GM21529 (cell line): Measurements from ENCODE around the gene TADA3.
"Not testable (repeated sequence)": the region's sequence is repeated elsewhere in the genome, so short reads cannot be mapped to it uniquely, and the experiment has no call there.

ENCODE experiments used
- ATAC-seq: cut with Tn5 transposase; IDR thresholded peaks from one replicate; pipeline ENCODE4 v1.9.1; 2021; ENCODE audit not compliant: unreplicated experiment

Gene TADA3

DNA sequence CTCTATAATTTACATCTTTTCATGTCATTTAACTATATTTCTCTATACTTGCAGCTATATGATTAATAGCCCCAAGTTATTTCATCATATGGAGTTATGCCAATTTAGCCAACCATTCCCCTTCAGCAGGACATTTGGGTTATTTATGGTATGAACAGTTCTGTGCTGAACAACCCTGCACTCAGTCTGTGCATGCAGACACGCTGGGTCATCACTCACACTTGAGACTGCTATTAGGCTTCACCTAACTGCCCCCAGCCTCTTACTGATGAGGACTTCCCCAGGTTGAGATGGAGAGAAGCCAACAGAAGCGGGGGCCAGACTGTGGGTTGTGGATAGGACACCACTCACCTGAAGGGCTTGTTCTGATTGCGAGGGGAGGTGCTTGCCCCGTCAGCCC, 7.3 kb downstream of the TADA3 start:
- no peak for ATAC-seq

DNA sequence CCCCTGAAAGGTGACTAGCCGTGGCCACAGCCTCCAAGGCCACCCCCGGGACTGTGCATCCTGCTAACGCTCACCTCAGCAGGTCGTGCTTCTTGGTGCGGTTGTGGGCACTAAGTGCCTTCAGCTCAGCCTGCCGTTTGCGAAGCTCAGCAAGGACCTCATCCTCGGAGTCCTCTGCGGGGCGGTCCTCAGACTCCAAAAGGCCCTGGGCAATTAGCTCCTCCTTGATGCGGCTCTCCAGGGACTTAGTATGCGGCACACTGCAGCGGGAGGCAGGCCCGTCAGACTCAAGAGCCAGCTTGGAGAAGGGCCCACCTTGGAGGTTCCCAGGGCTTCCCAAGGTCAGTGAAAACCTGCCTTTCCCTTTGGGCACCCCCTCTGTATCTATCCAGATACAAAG, 8.3 kb downstream of the TADA3 start:
- no peak for ATAC-seq

DNA sequence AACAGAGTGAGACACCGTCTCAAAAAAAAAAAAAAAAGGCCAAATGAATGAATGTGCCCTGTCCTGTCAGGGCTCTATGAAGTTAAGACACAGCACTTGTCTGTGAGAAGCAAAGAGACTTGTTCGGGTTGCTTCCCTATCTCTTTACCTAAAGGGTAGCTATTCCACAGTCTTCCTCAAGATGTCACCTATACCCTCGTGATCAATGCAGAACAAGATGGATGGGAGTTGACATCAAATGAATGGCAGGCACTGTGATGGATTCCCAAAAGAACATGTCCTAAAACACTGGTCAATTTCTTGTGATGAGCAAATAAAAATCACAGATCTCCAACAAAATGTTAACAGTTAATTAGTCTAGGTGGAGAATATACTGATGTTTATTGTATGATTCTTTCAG, 9.5 kb downstream of the TADA3 start:
- no peak for ATAC-seq

DNA sequence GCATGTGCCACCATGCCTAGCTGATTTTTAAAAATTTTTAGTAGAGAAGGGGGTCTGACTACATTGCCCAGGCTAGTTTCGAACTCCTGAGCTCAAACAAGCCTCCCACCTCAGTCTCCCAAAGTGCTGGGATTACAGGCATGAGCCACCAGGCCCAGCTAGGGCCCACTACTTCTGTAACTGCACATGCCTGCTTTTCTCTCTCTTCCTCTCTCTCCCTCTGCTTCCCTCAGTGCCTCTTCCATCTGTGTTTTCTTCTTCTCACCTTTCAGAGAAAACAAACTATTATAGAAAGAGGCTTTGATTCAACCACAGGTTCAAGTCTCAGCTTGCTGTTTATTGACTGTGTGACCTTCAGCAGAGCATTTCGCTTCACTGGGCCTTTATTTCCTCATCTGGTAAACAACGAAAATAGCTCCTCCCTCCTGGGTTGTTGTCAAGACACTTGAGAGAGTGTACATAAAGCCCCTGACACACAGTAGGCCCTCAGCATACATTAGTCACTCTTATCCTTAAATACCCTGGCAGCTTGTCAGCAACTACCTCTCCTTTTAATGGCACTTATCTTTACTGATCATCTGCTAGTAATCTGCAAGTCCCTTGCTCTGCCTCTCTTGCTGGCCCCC, 10.2 kb downstream of the TADA3 start:
- no peak for ATAC-seq

DNA sequence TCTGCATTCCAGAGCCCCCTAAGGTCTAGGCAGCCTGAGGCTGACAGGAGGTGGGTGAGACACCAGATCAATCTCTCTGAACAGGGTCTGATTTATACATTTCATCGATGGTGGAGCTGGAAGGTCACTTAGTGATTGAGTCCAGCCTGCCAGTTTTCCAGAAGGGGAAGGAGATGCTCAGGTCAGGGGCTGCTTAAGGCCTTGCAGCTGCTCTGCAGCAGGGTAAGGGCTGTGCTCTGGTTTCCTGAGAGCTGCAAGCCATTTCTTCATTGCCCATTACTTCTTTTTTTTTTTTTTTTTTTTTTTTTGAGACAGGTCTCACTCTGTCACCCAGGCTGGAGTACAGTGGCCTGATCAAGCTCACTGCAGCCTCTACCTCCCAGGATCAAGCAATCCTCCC, 10.7 kb downstream of the TADA3 start:
- no peak for ATAC-seq

DNA sequence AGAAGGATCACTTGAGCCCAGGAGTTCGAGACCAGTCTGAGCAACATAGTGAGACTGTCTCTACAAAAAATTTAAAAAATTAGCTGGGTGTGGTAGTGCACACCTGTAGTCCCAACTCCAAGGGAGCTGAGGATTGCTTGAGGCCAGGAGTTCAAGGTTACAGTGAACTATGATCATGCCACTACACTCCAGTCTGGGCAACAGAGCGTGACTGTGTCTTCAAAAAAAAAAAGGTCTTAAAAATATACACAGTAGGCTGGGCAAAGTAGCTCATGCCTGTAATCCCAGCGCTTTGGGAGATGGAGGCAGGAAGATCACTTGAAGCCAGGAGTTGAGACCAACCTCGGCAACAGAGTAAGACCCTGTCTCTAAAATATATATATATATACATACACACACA, 11.4 kb downstream of the TADA3 start:
- no peak for ATAC-seq

DNA sequence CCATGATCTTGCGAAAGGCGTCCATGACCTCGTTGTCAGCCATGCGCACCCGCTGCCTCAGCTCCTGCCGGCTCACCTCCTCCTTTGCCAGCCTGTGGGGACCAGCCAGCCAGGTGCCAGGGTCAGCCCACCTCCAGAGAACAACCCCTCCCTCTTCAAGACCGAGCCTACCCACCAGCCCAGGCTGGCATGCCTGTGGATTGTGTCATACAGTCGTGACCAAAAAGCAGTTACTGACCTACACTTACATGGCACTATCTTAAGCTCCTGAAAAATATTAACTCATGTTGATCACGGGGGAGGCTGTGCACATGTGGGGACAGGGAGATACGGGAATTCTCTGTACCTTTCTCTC, 11.8 kb downstream of the TADA3 start:
- ATAC-seq: no peak

DNA sequence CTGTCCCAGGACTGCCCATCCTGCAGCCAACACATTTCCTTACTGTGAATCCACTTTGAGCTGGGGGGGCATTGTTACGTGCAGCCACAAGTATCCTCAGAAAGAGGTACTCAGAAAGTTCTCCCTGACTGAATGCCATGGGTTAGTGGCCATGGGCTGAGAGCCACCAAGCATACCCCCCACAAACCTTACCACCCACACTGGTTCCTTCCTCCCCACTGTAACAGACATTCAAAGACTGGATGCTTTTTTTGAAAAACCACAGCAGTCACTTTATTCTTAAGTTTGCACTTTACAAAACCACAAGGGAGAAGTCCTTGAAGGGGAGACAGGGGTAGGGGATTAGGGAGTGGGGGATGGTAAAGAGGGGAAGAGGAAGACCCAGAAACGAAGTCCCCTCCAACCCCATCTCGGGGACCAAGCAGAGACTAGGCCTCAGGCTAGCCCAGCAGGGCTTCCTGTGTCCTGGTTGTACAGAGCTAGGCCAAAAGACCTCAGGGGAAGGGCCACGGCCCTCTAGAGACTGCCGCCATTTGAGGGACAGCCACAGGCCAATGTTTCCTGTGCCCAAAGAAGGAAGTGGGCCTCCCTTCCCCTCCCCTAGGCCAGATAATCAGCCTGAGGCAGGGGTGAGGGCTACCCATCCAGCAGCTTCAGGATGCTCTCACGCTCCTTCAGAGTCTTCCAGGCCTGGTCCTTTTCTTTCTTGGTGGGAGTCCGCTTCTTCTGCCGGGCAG, 12.4 kb downstream of the TADA3 start:
- peak; percentile 55 for ATAC-seq

DNA sequence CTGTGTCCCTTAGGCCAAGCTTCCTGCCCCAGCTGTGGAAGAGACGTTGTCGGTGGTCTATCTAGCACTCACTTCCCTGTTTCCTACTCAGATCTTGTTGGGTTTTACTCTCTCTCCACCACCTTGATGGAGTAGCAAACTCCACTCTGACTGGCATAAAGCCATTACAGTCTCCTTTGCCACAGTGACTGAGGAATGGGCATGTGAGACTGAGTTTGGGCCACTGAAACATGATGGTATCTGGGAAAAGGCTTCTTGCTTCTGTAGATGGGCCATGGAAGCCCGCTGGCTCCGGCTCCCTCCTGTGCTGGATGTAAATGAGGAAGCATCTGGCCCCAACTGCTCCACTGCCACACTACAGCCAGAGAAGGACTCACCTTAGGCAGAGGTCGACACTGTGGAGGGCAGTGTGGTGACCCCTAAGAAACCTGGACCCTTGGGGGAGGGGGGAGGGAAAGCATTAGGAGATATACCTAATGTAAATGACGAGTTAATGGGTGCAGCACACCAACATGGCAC, 13.1 kb downstream of the TADA3 start:
- ATAC-seq: no peak

DNA sequence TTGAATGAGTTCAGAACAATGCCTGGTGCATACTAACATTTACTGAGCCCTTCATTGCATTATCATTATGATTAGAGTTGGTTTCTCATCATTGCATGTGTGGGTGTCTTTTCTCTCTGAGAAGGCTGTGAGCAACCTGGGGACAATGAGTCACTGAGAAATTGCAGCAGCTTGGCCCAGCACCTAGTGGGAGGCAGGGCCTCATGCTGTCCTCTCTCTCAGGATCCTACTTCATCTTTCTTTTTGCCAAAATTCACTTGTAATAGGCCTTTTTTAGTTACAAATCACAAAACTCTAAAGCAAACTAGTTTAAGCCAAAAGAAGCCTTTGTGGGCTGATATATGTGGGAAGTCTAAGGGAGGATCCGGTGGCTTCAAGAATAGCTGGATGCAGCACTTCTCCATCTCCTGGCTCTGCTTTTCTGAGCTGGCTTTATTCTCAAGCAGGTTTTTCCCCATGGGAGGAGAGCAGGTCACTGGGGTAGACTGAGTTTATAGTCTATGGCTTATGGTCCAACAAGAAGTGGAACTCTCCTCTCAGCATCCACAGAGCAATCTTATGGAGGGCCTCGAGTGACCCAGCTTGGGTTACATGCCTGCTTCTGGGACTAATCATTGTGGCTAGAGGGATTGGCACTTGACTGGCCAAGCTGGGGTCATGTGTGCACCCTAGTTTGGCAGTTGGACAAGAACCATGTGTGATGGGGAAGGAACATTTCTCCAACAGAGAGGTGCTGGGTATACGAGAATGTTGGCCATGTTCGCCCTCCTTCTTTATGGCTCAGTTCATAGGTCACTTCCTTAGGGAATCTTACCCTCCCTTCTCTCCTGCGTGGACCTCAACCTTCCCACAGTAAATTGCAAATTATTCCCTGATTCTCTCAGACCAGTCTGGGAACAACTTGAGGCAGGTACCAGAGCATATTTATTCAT, 13.9 kb downstream of the TADA3 start:
- ATAC-seq: no peak

DNA sequence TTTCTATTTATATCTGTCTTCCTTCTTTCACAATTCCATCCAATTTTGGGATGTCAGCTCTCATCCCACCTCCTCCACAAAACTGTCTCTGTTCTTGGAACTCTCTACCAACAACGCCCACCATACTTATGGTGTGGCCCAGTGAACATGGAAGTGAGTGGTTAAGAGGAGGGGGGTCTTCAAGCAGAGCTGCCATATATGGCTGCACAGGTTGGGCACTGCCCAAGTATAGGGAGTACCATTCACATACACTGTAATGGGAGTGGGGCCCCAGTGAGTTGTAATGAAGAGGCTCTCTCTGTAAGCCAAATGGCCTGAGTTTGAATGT, 14.6 kb downstream of the TADA3 start:
- no peak for ATAC-seq

DNA sequence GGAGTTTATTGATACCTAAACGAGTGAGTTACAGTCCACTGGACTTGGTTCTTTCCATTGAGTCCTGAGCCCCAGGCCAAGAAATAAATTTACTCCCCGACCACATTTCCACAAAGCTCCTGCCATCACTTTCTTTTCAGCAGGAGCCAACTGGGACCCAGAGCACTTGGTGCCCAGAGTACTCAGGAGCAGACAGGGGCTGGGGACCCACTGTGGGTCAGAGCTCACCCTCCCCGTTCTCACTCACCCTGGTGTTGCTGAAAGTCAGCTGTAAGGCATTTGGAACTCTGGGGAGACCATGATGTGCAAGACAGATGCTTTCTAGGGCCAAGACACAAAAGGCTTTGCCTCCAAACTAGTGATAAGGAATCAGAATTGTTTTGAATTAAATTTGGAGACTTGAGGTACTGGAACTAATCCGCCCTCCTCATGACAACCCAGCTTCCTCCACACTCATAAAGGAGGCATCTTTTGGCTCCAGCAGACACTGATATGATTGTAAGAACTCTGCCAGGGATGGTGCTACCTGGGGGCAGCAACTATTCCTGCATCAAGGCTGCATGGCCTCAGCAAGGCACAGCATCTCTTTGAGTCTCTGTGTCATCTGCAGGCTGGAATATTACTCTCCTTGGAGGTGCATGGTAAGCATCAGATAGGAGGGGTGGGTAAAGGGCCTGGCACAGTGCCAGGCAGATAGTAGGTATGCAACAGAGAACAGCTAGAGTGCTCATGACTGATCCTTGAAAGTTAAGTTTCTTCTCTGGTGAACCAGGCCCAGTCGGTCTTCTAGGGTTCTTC, 15.2 kb downstream of the TADA3 start:
- no peak for ATAC-seq

DNA sequence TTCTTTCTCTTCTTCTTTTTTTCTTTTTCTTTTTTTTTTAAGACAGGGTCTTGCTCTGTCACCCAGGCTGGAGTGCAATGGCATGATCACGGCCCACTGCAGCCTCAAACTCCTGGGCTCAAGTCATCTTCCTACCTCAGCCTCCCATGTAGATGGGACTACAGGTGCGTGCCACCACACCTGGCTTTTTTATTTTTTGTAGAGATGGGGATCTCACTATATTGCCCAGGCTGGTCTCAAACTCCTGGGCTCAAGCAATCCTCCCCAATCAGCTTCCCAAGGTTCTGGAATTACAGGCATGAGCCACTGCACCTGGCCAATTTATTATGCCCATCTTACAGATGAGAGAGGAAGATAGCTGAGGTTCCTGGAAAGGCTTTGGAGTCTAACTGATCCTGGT, 21.3 kb downstream of the TADA3 start:
- ATAC-seq: not testable (repeated sequence)

DNA sequence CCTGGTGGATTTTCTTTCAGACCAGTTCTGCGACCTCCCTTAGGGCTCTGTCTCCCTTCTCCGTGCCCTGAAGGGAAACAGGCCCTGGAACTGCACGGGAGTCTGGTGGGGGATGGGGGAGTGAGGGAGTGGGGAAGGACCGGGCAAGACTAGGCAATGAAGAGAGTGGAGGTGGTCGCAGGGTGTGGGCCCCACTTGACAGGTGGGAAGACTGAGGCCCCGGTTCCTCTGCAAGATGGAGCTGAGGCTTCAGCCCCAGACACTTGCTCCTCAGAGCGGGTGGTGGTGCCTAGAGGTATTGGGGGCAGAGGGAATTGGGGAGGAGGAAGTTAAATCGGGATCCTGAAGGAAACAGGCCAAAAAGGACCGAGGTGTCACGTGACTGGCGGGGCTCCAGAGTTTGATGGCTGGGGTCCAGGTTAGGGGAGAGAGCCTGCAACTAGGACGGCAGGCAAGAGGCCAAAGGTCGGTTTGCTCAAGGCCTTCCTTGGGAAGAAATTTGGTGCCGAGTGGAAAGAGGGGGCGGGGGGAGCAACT, 21.9 kb downstream of the TADA3 start:
- no peak for ATAC-seq

DNA sequence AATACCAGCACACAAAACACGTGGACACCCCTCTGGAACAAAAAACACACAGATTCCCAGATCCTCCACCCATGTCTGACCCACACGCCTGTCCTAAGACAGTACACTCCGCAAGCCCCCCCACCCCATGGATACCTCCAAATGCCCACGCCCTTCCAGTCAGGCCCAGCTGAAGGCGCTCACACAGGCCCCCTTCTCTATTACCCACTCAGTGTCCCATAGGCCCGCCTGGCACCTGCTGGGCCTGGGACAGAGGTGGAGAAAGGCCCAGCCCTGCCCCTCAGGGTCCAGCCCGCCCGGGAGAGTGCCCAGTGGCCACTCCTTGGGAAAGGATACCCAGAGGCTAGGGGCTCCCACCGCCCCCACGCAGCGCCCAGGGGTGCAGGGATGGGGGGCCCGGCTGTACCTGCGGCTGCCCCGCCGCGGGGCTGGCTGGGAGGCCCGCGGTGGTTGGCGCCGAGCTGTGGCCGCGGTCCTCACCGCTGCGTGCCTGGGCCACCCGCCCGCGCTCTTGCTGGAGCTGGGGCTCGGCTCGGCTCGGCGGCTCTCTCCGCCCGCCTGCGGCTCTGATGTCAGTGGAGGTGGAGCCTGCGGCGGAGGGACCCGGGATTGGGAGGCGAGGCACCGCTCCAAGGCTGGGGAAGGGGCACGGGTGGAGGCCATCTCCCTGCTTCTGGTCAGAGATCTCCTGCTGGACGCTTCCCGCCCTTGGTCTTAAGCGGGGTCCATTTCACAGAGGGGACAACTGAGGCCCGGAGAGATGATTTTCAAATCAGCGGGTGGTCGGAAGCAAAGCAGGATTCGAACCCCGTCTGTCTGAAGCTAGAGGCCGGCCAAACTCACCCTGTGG, 22.6 kb downstream of the TADA3 start, which contains the start of gene CAMK1:
TSS of gene CAMK1 (minus strand) at position 522 of the 850 bp plus-strand sequence. CDS start 2,198 bp downstream, outside the sequence.
- peak; percentile 79 for ATAC-seq

DNA sequence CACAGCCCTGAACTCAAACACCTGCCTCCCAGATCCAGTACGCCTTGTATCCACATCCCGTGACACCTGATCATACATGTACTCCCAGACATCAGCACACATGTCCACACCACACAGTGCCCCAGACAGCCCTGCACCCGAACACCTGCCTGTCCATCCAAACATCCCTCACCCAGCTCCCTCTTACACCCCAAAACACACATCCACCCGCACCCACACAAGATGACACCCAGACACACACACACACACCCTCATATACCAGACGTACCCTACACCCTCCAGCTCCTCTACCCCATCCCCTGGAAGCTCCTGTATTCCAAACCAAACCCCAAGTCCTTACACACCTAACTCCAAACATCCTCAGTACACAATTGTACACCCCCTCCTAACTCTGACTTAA, 23.3 kb downstream of the TADA3 start:
- no peak for ATAC-seq

DNA sequence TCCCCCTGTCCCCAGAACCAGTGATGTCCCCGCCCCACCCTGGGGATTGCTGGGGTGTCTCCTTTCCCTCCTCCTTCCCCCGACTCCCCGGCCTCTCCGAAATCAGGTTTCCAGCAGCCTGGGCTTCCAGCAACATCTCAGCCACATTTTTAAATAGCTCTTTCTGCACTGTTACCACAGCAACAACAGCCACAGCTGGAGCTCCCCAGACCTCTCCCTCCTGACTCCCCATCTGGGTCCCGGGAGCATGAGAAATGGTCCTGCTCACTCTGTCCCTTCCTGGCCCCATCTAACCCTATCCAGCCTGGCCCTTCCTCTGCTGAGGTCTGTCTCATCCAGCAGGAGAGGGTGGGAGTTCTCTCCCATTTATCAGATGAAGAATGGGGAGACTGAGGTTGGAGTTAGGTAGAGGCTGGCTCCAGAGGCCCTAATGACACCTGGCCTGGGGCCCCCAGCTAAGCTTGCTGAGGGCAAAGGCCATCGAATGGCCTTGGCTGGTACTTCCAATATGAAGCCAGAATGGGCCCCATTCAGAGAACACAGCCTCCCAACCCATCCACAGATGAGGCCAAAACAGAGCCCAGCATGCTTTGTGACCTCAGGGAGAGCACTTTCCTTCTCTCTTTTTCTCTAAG, 24.0 kb downstream of the TADA3 start:
- no peak for ATAC-seq

DNA sequence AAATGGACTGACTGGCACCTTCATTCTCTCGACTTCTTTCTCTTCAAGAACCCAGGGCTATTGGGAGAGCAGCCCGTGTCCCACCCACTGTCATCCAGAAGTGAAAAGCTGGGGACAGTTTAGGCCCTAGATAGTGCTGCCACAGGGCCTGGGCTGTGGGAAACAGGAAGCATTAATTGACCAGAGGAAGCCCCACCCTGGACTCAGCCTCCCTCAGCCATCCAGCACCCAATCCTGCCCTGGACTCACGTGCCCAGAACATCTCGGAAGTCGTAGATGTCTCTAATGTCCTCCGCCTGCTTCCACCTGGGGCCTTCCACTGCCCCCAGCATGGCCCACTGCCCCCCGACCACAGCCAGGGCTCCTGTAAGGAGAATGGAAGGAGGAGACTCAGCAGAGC, 24.9 kb downstream of the TADA3 start:
- ATAC-seq: no peak

DNA sequence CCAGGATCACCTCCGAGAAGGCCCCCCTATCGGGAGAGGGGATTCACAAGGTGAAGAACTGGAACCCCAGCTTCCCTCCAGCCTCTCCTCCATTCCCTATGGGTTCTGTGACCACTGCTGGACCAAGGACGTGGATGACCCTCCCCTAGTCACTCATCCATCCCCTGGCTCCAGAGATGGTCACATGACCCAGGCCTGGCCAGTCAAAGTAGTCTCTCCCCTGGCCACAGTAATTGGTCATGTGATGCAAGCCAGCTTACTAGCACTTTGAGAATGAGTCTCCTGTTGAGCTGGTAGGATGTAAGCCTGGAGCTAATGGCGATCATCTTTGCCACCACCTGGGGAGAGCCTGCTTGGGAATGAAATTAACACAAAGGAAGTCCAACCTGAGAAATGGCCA, 26.4 kb downstream of the TADA3 start:
- no peak for ATAC-seq
